Activated T-cell treated with anti-CD3 and anti-CD28 coated beads, Interleukin-2, amount 50 U/mL, for 24 hours (primary cell): ENCODE results near the gene RNF146.

ENCODE experiments used
- DNase-seq: peaks from one replicate; pipeline ENCODE4 v3.0.0-alpha.2; 2020
- H3K27ac Mint-ChIP-seq: 2 replicates; pipeline ENCODE4 v1.8.0; 2020; ENCODE audit warnings: mild to moderate bottlenecking, mixed read lengths
- H3K27me3 Mint-ChIP-seq: 2 replicates; pipeline ENCODE4 v1.8.0; 2020; ENCODE audit warnings: mixed read lengths
- H3K36me3 Mint-ChIP-seq: 2 replicates; pipeline ENCODE4 v1.8.0; 2020; ENCODE audit warnings: low read depth, mixed read lengths
- H3K4me1 Mint-ChIP-seq: 2 replicates; pipeline ENCODE4 v1.8.0; 2020; ENCODE audit warnings: low read depth, mixed read lengths
- H3K4me3 Mint-ChIP-seq: 2 replicates; pipeline ENCODE4 v1.8.0; 2020; ENCODE audit warnings: mild to moderate bottlenecking, moderate library complexity, mixed read lengths
- H3K9me3 Mint-ChIP-seq: 2 replicates; pipeline ENCODE4 v1.8.0; 2020; ENCODE audit warnings: mixed read lengths

RNF146 gene

DNA sequence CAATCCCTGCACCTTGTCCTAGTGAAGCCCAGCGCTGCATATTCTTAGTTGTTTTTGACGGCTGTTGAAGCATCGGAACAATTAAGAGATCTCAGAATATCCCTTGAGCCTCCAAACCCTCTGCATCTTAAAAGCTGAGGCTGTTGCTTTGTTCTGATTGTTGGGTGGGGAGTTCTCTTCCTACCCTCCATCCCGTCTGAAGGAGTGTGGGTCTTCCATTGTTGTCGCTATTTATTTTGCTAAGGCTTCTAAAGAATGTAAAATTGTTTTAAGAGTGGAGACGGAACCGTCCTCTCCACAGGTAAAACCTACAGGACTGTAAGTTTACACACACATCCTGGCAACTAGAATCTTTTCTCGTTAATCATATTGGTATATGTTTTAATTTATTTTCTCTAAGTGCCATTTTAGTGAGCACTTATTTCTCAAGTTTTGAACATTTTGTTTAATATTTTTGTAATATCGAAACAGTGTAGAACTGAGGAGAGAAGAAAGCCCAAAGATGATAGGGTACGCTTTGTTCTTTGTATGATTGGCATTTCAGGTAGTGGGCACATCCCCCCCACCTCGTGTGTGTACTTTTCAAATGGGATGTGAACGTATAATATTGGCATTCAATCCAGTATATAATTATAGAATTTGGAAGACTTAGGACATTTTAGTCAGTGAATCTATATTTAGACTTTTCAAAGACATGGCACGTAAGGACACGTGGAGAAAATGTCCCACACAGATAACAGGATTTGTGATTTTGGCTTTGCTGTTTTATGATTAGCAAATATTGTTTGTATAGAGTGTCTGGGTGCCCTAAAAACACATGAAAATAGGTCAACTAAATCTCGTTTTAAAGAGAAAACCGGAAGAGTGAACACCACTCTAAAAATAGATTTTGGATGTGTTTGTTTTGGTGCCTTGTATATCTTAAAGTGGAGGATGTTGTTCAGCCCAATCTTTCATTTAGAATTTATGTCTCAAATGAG lies 1.3 kb downstream of the RNF146 start:
- Mint-ChIP-seq H3K36me3 (peaks cover 27% of the 10 kb centered on the region), H3K4me3 (peak overlapping the region; percentile 89), H3K4me1 (peaks cover 44% of the 10 kb centered on the region), H3K27ac (peak overlapping the region; percentile 100), H3K9me3 (no peaks in the 10 kb centered on the region), H3K27me3 (no peaks in the 10 kb centered on the region)
- no peak for DNase-seq

DNA sequence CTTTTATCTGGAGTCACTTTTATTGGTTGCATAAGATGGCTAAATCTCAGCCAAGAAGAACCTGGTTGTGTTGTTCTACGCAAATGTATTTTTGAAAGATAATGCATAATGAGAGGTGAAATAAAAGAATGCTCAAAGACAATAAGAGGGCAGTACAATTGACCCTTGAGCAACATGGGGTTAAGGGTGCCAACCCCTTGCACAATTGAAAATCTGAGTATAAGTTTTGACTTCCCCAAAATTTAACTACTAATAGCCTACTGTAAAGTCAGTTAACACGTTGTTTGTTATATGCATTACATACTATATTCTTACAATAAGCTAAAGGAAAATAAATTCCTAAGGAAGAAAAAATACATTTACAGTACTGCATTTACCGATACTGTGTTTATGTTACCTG lies 5.9 kb downstream of the RNF146 start:
- Mint-ChIP-seq H3K4me1 (peaks cover 49% of the 10 kb centered on the region), H3K36me3 (peaks cover 24% of the 10 kb centered on the region), H3K4me3 (no peak overlapping the region), H3K9me3 (no peaks in the 10 kb centered on the region), H3K27me3 (no peaks in the 10 kb centered on the region), H3K27ac (no peak overlapping the region)
- no peak for DNase-seq

DNA sequence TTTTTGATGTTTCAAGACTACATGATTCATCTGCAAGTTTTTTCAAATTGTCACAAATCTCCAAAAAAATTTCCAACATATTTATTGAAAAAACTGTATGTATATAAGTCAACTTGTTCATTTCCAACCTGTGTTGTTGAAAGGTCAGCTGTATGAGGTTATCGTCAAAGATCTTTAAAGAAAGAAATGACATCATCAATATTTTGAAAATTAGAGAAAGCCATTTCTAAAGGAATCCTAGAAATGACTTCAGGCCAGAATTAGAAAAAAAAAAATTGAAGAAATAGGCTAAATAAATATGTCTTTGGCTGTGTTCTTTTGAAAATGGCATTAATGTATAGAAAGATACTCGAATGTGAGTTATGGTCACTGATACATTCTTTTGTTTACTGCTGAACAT lies 6.8 kb downstream of the RNF146 start:
- no peak overlapping the region for H3K4me3 Mint-ChIP-seq
- peaks cover 17% of the 10 kb centered on the region for H3K36me3 Mint-ChIP-seq
- H3K27ac Mint-ChIP-seq = no peak overlapping the region
- H3K4me1 Mint-ChIP-seq = peaks cover 45% of the 10 kb centered on the region
- no peaks in the 10 kb centered on the region for H3K27me3 Mint-ChIP-seq
- H3K9me3 Mint-ChIP-seq = no peaks in the 10 kb centered on the region
- no peak for DNase-seq

DNA sequence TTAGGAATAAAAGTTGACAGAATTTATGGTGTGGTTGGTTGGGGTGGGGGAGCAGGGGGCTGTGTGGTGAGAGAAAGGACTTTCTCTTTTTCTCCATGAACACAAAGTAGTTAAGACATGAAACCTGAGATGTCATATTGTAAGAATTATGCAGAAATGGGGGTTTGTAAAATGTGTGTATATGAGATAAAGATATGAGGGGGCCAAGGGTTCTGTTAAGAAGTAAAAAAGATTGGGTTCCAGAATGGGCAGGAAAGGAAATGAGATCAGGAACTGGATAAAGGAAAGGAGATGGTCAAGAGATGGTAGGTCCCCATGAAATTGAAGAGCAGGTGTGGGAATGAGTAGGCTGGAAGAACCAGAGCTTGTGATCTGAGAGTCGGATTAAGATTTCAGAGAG lies 9.7 kb downstream of the RNF146 start:
- DNase-seq = no peak
- Mint-ChIP-seq H3K4me3 (no peak overlapping the region), H3K27me3 (no peaks in the 10 kb centered on the region), H3K4me1 (peaks cover 35% of the 10 kb centered on the region), H3K36me3 (peaks cover 16% of the 10 kb centered on the region), H3K9me3 (no peaks in the 10 kb centered on the region), H3K27ac (no peak overlapping the region)

DNA sequence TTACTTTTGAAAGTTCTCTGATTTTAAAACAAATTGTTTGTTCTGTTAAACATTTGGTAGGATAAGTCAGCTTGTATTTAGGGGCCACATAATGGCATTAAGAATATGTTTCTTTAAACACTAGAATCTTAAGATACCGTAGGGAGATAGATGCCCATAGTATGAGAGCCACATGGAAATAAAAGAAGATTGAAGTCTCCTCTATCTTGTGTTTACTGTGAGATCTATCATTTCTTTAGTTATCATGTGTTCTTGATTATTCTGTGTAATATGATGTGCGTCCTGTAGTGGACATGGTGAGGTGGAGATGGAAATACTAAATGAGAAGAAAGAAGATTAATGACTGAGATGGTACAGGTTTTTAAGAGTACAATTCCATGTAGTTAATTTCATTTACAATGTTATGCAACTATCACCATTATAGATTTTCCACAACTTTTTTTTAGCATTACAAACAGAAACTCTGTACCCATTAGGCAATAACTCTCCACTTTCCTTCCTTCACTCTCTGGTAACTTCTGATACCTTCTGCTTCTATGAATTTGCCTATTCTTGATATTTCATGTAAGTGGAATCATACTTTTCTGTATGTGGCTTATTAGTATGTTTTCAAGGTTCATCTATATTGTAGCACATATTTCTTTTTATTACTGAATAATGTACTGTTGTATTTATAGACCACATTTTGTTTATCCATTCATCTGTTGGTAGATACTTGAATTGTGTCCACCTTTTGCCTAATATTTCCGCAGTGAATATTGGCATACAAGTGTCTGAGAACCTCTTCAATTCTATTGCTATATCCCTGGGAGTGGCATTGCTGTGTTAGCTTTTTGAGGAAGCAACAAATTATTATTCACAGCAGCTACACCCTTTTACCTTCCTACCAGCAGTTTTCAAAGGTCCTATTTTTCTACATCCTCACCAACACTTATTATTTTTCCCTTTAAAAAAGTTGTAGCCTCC lies 11.5 kb downstream of the RNF146 start:
- H3K27ac Mint-ChIP-seq = no peak overlapping the region
- no peak for DNase-seq

DNA sequence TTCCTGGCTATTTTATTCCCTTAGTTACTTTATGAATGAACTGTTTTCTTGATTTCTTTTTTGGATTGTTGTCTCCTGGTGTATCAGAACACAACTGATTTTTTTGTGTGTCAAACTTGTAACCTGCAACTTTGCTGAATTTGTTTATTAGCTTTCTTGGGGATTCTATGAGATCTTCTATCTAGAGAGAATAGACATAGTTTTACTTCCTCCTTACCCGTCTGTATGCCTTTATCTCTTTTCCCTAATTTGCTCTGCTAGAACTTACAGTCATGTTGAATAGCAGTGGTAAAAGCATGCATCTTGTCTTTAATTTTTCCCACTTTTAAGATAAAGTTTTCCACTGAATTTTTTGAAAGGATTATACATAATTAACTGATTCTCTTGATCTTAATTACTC lies 13.2 kb downstream of the RNF146 start:
- no peak overlapping the region for H3K4me3 Mint-ChIP-seq
- H3K36me3 Mint-ChIP-seq = peaks cover 42% of the 10 kb centered on the region
- no peak for DNase-seq
- no peaks in the 10 kb centered on the region for H3K27me3 Mint-ChIP-seq
- no peaks in the 10 kb centered on the region for H3K9me3 Mint-ChIP-seq
- H3K27ac Mint-ChIP-seq = no peak overlapping the region
- H3K4me1 Mint-ChIP-seq = peaks cover 18% of the 10 kb centered on the region

More for the DNA sequence above, 11.5 kb downstream of the RNF146 start:
- H3K27me3 Mint-ChIP-seq = no peaks in the 10 kb centered on the region
- peaks cover 29% of the 10 kb centered on the region for H3K36me3 Mint-ChIP-seq
- H3K9me3 Mint-ChIP-seq = no peaks in the 10 kb centered on the region
- H3K4me1 Mint-ChIP-seq = peaks cover 22% of the 10 kb centered on the region
- no peak overlapping the region for H3K4me3 Mint-ChIP-seq

DNA sequence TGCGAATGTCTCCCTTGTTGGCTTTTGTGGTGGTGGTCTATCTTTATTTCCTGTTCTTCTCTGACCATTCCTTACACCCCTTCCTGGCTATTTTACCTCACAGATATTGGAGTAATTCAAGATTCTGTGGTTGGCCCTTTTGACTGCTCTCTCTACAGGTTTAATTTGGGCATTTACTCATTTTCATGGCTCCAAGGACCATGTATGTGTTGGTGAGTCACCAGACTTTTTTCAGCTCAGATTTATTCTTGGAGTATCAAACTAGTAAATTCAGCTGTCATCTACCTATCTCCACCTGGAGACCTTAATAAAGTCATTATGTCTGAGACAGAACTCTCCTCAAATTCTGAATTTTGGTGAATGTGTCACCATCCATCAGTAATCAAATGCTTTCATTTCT lies 15.5 kb downstream of the RNF146 start:
- Mint-ChIP-seq H3K27me3 (no peaks in the 10 kb centered on the region), H3K9me3 (no peaks in the 10 kb centered on the region), H3K36me3 (peaks cover 66% of the 10 kb centered on the region), H3K27ac (no peak overlapping the region), H3K4me1 (peaks cover 24% of the 10 kb centered on the region), H3K4me3 (no peak overlapping the region)
- no peak for DNase-seq

DNA sequence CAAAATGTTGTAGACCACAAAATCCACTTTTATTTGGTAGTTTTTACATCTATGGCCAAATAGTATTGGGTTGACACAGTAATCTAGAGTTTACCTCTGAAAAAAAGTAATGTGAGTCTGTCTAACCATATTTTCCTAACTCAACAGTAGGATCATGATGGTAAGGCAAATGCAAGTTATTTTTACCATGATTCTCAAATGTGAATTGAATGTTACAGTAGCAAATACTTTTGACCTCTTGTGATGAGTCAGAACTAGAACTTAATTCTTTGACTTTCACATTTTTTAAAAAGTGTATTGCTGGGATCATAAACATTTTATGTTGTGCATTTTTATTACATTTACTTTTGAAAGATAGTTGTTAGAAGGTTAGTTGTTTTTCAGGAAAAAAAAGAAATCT lies 22.0 kb downstream of the RNF146 start:
- H3K4me3 Mint-ChIP-seq = no peak overlapping the region
- H3K27me3 Mint-ChIP-seq = no peaks in the 10 kb centered on the region
- no peak for DNase-seq
- peaks cover 87% of the 10 kb centered on the region for H3K36me3 Mint-ChIP-seq
- H3K4me1 Mint-ChIP-seq = peaks cover 57% of the 10 kb centered on the region
- peak overlapping the region; percentile 74 for H3K27ac Mint-ChIP-seq
- no peaks in the 10 kb centered on the region for H3K9me3 Mint-ChIP-seq

DNA sequence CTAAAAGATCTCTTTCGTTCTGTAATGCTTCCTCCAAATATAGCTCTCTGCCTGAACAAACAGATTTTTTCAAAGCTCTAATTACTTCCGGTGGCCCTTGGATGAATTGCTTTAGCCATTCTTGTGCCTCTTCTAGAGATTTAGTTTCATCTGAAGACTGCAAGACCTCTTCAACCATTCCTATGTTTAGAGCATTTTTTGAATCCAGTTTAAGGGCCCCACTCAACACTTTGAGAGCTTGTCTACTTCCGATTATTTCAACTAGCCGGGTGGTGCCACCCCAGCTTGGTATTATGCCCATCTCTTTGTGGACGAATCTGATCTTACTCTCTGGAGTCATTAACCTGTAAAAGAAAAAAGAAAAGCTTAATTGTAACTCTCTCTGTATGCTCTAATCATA lies 23.3 kb downstream of the RNF146 start:
- Mint-ChIP-seq H3K4me3 (no peak overlapping the region), H3K27me3 (no peaks in the 10 kb centered on the region), H3K9me3 (no peaks in the 10 kb centered on the region), H3K27ac (peak overlapping the region; percentile 67), H3K4me1 (peaks cover 58% of the 10 kb centered on the region), H3K36me3 (peaks cover 86% of the 10 kb centered on the region)
- no peak for DNase-seq

DNA sequence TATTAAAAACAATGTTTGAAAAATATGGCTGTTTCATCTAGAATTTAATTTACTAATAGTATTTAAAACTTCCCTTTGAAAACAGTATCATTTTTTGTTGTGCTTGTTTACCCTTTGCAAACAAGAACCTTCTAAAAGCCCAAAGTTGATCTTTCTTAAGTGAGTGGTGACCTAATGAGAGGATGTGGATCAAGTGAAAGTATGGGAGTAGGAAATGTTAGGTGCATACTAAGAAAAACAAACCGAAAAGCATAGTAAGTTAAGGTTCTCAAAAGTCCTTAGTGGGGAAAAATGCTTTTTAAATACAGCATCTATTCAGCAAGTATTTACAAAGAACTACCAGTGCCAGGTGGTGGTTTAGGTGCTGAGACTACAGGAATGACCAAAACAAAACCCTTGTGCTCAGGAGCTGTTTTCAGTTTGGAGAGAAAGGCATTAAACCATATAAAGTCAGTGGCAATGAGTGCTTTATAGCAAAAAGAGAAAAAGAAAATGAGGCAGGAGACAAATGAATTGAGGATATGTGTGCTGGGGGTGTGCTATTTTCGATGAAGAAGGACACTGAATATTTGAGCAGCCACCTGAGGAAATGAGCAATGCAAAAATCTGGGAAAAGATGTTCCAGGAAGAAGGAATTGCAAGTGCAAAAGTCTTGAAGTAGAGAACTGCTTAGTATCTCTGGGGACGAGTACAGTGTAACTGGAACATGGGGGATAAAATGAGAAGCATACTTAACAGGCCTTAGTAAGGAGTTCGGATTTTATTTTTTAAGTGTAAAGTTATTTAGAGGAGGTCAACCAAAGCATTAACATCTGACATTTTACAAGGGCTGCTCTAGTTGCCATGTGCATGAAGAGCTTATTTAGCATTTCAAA lies 24.0 kb downstream of the RNF146 start:
- Mint-ChIP-seq H3K4me1 (peaks cover 56% of the 10 kb centered on the region), H3K36me3 (peaks cover 84% of the 10 kb centered on the region), H3K27ac (peak overlapping the region; percentile 78)

DNA sequence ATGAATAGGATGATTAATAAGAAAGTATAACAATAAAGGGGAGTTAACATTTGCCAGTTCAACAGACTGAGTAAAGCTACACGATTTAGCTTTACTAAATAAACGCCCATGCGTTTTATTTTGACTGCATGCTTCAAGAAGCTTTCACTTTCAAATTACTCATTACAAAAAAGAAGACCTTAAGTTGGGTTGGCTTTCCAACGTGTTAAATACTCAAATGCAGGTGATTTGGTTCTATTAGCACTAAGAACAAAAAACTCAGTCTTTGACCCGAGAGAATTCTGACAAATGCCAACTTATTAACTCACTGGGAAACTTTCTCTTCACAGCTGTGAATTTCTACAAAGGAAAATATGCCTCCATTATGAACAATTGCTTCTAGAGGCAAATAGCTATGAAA lies 24.8 kb downstream of the RNF146 start:
- H3K9me3 Mint-ChIP-seq = no peaks in the 10 kb centered on the region
- DNase-seq = no peak
- peak overlapping the region; percentile 45 for H3K4me3 Mint-ChIP-seq
- H3K27ac Mint-ChIP-seq = peak overlapping the region; percentile 78
- peaks cover 84% of the 10 kb centered on the region for H3K36me3 Mint-ChIP-seq
- peaks cover 54% of the 10 kb centered on the region for H3K4me1 Mint-ChIP-seq
- H3K27me3 Mint-ChIP-seq = no peaks in the 10 kb centered on the region

More for the DNA sequence above, 24.0 kb downstream of the RNF146 start:
- no peak overlapping the region for H3K4me3 Mint-ChIP-seq
- H3K9me3 Mint-ChIP-seq = no peaks in the 10 kb centered on the region
- no peaks in the 10 kb centered on the region for H3K27me3 Mint-ChIP-seq
- DNase-seq = no peak

DNA sequence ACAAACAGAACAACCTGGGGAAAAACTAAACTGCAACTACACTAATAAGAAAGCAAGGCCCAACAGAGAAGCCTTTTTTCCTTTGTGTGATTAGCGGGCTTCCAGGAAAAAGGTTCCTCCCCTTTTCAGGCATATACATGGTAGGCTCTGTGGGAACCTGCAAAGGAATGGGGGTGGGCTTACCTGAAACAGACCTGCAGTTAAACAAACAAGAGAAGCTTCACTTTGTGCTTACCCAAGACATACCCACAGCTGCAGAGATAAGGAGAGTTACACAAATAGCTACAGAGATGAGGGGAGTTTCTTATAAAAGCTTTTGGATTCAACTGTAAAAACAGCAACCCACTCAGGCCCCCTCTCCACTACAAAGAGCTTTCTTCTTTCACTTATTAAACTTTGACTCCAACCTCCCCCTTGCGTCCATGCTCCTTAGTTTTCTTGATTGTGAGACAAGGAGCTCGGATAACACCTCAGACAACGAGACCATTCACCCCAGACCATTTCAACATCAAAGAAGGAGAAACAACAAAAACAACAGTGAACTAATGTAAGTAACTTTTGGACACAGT lies 30.9 kb downstream of the RNF146 start:
- DNase-seq = no peak
- Mint-ChIP-seq H3K4me1 (peaks cover 37% of the 10 kb centered on the region), H3K27me3 (no peaks in the 10 kb centered on the region), H3K9me3 (no peaks in the 10 kb centered on the region), H3K36me3 (peaks cover 64% of the 10 kb centered on the region), H3K4me3 (no peak overlapping the region), H3K27ac (peak overlapping the region; percentile 22)

DNA sequence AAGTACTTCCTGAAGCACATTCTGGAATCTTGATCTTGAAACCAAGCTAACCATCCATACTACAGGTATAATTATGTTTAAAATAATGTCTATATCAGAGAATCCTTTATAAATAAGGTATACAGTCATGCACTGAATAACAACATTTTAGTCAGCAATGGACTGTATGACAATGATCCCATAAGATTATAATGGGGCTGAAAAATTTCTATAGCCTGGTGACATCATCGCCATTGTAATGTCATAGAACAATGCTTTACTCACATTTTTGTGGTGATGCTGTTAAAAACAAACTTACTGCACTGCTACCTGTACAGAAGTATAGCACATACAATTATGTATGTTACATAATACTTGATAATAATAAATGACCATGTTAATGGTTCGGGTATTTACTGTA lies 31.8 kb downstream of the RNF146 start:
- Mint-ChIP-seq H3K27me3 (no peaks in the 10 kb centered on the region), H3K9me3 (no peaks in the 10 kb centered on the region), H3K27ac (no peak overlapping the region), H3K4me3 (no peak overlapping the region), H3K4me1 (peaks cover 35% of the 10 kb centered on the region), H3K36me3 (peaks cover 57% of the 10 kb centered on the region)
- DNase-seq = no peak
